GM12891 (cell line): ENCODE results near the gene MRPL57.

ENCODE experiments used
- POLR2A ChIP-seq: IDR thresholded peaks from 2 replicates; pipeline ENCODE4 v1.6.1; 2011; ENCODE audit warnings: low read depth, low read length, control low read depth
- POLR2AphosphoS5 ChIP-seq: IDR thresholded peaks from 2 replicates; pipeline ENCODE4 v1.6.1; 2011; ENCODE audit warnings: low read depth, low read length, control low read depth
- POU2F2 ChIP-seq: IDR thresholded peaks from 2 replicates; pipeline ENCODE4 v1.6.1; 2011; ENCODE audit warnings: low read depth, mild to moderate bottlenecking, control low read depth, low read length, moderate library complexity
- TAF1 ChIP-seq: IDR thresholded peaks from 2 replicates; pipeline ENCODE4 v1.6.1; 2011; ENCODE audit warnings: low read depth, low read length, control low read depth

DNA sequence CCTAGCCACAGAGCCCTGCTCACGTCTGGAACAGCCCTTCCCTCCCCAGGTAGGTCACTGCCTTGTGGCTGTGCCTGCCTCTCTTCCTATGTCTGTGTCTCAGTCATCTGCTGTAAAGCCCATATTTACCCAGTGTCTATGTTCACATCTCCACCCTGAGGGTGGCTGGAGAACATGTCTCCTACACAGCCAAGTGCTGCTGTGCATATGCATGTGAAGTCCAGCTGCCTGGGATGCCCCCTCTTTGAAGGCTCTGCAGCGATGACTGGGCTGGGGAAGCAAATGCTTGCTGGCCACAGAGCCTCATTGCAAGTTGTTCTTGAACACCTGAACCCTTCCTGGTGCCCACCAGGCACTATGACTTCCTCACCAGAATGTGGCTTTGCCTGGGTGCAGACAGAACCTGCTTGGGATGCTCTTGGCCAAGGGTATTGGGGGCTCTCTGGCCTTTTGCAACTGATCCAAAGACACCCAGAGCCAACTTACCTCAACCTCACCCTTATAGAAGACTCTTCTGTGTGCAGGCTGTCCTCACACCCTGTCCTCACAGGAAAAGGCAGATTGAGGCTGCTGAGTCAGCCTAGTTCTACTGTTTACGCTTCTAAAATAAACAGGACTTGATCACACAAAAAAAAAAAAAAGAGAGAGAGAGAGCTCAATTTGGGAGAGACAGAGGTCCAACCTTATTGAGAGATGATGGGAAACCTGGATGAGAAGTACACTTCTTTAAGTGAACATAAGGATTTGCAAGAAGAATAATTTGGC lies 26.5 kb downstream of the MRPL57 start:
- TF ChIP-seq TAF1 = no peak
- no peak for TF ChIP-seq POLR2A
- TF ChIP-seq POLR2AphosphoS5 = no peak
- TF ChIP-seq POU2F2 = no peak
